Central memory CD4-positive, alpha-beta T cell (primary cell): ENCODE data around the gene BIRC6.

Source experiments
- DNase-seq: peaks from one replicate; pipeline ENCODE4 v3.0.0; 2022

The BIRC6 gene

DNA sequence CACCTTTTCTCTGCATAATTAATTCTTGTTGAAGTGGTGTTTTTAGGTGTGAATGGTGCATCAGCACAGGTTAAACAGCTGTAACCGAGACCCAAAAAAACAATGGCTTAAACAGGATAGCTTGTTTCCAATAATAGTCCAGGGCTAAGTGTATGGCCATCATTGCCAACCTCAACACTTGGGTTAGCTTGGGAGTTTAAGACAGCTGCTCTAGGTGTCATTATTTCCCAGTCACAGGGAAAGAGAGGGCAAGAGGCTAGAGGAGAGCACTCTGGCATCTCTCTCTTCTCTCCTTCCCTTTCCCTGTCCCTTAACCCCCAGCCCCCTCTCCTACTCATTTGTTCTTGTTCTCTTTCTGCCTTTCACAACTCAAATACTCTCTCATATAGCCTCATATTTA is 21.1 kb downstream of the BIRC6 start:
- DNase-seq, result no peak

GRCh38 chr2:32379352-32379751 is 22.5 kb downstream of the BIRC6 start:
- DNase-seq, result no peak

GRCh38 chr2:32383858-32384257 is 27.0 kb downstream of the BIRC6 start:
- DNase-seq, result no peak

DNA sequence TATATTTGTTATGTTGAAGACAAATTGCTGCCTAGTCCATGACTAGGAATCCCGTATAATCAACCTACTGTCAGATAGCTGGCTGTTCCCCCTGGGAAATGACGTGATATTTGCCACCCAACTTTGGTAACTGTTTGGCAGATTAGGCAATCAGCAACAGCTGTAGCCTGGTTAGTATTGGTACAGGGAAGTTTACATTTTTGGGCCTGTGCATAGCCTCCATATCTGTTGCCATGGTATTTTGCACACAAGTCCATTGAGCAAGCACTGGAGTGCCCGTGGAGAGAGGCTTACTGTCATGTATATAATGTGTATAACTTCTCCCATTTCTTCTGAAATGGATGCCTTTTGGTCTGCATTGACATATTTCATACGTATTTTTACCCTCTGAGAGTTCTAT is 27.7 kb downstream of the BIRC6 start:
- no peak for DNase-seq

- DNase-seq, result no peak
Observed at GRCh38 chr2:32386739-32387138, 29.9 kb downstream of the BIRC6 start.

DNA sequence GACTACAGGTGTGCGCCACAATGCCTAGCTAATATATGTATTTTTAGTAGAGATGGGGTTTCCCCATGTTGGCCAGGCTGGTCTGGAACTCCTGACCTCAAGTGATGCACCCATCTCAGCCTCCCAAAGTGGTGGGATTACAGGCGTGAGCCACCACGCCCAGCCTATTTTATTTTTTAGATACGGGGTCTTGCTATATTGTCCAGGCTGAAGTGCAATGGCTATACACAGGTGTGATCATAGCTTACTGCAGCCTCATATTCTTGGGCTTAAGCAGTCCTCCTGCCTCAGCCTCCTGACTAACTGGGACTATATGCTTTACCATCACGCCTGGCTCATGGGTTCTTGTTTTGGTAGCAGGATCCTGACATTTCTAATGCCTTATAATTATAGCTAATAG is 42.4 kb downstream of the BIRC6 start:
- no peak for DNase-seq

GRCh38 chr2:32402091-32402490 is 45.3 kb downstream of the BIRC6 start:
- DNase-seq, result no peak

DNA sequence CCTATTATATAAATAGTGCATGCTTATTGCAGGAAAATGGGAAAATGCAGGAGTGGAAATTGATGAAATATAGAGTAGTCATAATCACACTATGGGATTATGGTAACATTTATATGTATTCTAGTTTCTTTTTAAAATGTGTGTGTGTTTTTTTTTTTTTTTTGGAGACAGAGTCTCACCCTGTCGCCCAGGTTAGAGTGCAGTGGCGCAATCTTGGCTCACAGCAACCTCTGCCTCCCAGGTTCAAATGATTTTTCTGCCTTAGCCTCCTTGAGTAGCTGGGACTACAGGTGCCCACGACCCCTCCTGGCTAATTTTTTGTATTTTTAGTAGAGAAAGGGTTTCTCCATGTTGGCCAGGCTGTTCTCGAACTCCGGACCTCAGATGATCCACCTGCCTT is 47.0 kb downstream of the BIRC6 start:
- DNase-seq, result no peak

DNA sequence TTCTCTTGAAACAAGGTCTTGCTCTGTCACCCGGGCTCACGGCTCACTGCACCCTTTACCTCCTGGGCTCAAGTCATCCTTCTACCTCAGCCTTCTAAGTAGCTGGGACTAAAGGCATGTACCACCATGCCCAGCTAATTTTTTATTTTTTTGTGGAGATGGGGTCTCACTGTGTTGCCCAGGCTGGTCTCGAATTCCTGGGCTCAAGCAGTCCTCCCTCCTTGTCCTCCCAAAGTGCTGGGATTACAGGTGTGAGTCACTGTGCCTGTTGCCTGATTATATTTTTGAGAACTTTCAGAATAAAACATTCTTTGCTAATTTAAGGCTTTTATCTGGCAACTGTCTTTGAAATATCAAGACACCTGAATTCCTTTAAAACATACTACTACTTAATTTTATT is 47.9 kb downstream of the BIRC6 start:
- DNase-seq, result no peak

GRCh38 chr2:32416519-32416918 is 59.7 kb downstream of the BIRC6 start:
- no peak for DNase-seq

GRCh38 chr2:32417659-32418058 is 60.8 kb downstream of the BIRC6 start:
- DNase-seq, result no peak

- DNase-seq, result no peak
Observed at GRCh38 chr2:32418778-32419177, 62.0 kb downstream of the BIRC6 start.

GRCh38 chr2:32422133-32422532 is 65.3 kb downstream of the BIRC6 start:
- DNase-seq, result no peak

- DNase-seq, result no peak
Observed at GRCh38 chr2:32423536-32423935, 66.7 kb downstream of the BIRC6 start.

DNA sequence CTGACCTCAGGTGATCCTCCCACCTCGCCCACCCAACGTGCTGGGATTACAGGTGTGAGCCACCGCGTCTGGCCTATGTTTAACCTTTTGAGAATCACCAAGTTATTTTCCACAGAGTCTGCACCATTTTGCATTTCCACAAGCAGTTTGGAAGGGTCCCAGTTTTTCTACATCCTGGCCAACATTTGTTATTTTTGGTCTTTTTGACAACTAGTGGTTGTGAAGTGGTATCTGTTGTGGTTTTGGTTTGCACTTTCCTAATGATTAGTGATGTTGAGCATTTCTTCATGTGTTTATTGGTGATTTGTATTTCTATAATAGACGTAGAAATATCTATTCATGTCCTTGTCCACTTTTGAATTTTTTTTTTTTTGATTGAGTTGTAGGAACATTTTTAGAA is 67.9 kb downstream of the BIRC6 start:
- DNase-seq, result no peak

GRCh38 chr2:32425719-32426141 is 68.9 kb downstream of the BIRC6 start:
- DNase-seq, result no peak

GRCh38 chr2:32427672-32428610 is 71.1 kb downstream of the BIRC6 start:
- no peak for DNase-seq

DNA sequence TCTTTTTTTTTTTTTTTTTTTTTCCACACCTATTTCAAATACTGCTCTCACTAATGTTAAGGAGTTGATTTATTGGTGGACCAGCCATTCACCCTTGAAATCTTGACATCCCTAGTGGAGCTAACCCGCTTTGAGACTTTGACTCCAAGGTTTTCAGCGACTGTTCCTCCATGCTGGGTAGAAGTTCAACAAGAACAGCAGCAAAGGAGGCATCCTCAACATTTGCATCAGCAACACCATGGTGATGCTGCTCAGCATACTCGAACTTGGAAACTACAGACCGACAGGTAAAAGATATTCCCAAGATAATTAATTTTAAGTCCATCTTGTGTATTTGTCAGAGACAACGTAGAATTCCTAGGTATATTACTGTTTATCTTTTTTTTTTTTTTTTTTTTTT is 74.0 kb downstream of the BIRC6 start:
- DNase-seq, result no peak

- no peak for DNase-seq
Observed at GRCh38 chr2:32436150-32436549, 79.3 kb downstream of the BIRC6 start.

DNA sequence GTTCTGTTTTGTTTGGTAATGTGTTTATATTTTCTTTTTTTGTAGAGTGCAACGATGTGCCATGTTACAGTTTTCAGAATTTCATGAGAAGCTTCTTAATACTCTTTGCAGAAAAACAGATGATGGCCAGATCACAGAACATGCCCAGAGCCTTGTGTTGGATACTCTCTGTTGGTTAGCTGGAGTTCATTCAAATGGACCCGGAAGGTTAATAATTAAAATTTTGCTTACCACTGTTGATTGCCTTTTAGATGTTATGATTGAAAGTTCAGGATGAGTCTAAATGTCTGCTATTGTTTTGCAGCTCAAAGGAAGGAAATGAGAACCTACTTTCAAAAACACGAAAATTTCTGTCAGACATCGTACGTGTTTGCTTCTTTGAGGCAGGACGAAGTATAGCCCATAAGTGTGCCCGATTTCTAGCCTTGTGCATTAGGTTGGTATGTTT is 85.2 kb downstream of the BIRC6 start:
- DNase-seq, result no peak

GRCh38 chr2:32446369-32446768 is 89.5 kb downstream of the BIRC6 start:
- no peak for DNase-seq

DNA sequence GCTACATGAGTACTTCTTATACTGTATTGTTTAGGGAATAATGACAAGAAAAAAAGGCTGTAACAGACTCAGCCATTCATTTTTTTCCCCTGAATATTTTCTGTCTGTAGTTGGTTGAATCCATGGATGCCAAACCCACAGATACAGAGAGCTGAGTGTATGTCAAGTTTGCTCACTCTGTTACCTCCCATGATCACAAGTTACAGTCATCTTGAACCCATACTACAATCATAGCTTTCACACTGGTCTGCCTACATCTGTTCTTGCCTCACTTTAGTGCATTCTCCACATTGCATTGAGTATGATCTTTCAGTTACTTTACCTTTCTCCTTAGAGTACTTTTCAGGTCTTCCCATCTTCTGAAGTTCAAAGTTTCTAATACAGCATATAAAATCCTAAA is 94.0 kb downstream of the BIRC6 start:
- no peak for DNase-seq

GRCh38 chr2:32452338-32453064 is 95.7 kb downstream of the BIRC6 start:
- no peak for DNase-seq
